22Rv1 (cell line): ENCODE results near the gene CORIN.

Experiments
- ZFX ChIP-seq: fragments of 450-650 bp; IDR thresholded peaks from 2 replicates; pipeline ENCODE4 v1.6.1; 2017; ENCODE audit warnings: antibody characterized with exemption, borderline replicate concordance
- TF ChIP-seq, protein P1 (sequence below): fragments of 450-650 bp; IDR thresholded peaks from 2 replicates; pipeline ENCODE4 v1.5.1; 2017; ENCODE audit warnings: mild to moderate bottlenecking

DNA sequence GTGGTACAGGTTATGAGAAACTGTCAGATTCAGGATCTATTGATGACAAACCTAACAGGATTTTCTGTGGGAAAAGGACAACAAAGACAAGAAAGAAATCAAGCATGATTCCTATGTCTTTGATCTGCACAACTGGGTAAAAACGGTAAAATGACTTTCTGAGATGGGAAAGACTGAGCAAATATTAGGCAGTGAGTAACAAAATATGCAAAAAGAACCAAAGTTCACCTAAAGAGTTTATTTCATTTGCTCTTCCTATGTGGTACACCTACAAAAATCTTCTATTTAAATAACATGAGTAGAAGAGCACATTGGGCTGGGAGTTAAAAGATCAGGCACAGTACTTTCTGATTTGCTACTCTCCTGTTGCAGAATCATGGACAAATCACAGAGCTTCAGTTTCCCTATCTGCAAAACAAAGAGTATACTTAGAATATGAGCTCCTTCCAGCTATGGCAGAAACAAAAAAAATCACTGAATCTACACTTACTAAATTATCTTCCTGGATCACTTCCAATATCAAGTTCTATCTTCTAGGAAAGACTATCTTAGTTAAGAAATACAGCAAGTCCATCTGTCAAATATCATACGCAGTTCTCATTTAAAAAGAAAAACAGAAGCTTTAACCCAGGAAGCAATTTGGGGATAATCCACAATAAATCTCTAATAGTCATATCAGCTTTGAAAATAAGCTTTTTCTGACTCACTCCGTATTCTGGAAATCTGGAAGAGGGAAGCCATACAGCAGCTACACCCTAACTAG lies 39.1 kb upstream of the CORIN start:
- TF ChIP-seq, protein P1, sequence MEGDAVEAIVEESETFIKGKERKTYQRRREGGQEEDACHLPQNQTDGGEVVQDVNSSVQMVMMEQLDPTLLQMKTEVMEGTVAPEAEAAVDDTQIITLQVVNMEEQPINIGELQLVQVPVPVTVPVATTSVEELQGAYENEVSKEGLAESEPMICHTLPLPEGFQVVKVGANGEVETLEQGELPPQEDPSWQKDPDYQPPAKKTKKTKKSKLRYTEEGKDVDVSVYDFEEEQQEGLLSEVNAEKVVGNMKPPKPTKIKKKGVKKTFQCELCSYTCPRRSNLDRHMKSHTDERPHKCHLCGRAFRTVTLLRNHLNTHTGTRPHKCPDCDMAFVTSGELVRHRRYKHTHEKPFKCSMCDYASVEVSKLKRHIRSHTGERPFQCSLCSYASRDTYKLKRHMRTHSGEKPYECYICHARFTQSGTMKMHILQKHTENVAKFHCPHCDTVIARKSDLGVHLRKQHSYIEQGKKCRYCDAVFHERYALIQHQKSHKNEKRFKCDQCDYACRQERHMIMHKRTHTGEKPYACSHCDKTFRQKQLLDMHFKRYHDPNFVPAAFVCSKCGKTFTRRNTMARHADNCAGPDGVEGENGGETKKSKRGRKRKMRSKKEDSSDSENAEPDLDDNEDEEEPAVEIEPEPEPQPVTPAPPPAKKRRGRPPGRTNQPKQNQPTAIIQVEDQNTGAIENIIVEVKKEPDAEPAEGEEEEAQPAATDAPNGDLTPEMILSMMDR: no peak
- TF ChIP-seq ZFX: no peak
